22Rv1 (cell line): ENCODE measurements around the gene TOP3B.

Experiments used
- ZFX ChIP-seq: fragments of 450-650 bp; IDR thresholded peaks from 2 replicates; pipeline ENCODE4 v1.6.1; 2017; ENCODE audit warnings: antibody characterized with exemption, borderline replicate concordance
- TF ChIP-seq, protein P1 (sequence below): fragments of 450-650 bp; IDR thresholded peaks from 2 replicates; pipeline ENCODE4 v1.5.1; 2017; ENCODE audit warnings: mild to moderate bottlenecking

DNA sequence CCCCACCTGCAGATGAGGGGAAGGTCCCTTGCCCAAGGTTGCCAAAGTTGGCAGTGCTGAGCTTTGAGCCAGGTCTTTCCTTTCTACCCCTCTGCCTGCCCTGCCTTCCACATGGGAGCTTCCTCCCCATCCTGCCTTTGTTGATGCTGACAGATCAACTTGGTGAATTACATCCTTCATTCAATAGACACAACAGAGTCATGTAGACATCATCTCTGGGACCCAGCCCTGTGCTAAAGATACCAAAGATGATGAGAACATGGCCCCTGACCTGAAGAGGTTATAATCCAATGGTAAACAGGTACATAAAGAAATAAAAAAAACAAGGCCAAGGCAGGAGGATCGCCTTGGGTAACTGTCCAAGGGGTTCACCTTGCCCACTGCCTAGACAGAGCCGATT, 72.7 kb downstream of the TOP3B start:
- TF ChIP-seq, protein P1, sequence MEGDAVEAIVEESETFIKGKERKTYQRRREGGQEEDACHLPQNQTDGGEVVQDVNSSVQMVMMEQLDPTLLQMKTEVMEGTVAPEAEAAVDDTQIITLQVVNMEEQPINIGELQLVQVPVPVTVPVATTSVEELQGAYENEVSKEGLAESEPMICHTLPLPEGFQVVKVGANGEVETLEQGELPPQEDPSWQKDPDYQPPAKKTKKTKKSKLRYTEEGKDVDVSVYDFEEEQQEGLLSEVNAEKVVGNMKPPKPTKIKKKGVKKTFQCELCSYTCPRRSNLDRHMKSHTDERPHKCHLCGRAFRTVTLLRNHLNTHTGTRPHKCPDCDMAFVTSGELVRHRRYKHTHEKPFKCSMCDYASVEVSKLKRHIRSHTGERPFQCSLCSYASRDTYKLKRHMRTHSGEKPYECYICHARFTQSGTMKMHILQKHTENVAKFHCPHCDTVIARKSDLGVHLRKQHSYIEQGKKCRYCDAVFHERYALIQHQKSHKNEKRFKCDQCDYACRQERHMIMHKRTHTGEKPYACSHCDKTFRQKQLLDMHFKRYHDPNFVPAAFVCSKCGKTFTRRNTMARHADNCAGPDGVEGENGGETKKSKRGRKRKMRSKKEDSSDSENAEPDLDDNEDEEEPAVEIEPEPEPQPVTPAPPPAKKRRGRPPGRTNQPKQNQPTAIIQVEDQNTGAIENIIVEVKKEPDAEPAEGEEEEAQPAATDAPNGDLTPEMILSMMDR: no peak
- TF ChIP-seq ZFX: no peak
